ENCODE measurements around the gene ZDHHC14.

ZDHHC14 gene

DNA sequence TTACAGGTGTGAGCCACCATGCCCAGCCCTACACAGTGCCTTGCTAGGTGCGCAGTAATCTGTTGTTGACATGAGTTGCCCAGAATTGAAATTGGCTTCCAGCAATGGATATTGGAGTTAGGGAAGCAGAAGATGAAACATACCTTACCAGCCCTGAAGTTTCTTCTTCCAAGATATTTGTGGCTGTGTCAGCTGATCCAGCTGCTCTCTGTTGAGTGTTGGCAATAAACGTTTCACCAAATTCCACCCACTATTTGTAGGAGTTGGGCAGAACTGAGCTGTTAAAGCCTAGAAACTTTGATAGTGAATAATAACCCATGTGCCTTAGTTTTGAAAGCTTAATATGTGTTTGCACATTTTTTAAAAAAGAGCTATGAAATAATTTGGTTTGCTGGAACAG lies 223.8 kb downstream of the ZDHHC14 start:
- TF ChIP-seq, protein P1, sequence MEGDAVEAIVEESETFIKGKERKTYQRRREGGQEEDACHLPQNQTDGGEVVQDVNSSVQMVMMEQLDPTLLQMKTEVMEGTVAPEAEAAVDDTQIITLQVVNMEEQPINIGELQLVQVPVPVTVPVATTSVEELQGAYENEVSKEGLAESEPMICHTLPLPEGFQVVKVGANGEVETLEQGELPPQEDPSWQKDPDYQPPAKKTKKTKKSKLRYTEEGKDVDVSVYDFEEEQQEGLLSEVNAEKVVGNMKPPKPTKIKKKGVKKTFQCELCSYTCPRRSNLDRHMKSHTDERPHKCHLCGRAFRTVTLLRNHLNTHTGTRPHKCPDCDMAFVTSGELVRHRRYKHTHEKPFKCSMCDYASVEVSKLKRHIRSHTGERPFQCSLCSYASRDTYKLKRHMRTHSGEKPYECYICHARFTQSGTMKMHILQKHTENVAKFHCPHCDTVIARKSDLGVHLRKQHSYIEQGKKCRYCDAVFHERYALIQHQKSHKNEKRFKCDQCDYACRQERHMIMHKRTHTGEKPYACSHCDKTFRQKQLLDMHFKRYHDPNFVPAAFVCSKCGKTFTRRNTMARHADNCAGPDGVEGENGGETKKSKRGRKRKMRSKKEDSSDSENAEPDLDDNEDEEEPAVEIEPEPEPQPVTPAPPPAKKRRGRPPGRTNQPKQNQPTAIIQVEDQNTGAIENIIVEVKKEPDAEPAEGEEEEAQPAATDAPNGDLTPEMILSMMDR (IDR thresholded peaks at IDR 0.05; ENCODE audit: control insufficient read depth, insufficient read depth, low read depth, low read length, missing control alignments): no peak
- no peak for DNase-seq (ENCODE audit: low read depth)
- no peak overlapping the region for H3K4me3 ChIP-seq (ENCODE audit: control insufficient read depth, low read depth, low read length)

DNA sequence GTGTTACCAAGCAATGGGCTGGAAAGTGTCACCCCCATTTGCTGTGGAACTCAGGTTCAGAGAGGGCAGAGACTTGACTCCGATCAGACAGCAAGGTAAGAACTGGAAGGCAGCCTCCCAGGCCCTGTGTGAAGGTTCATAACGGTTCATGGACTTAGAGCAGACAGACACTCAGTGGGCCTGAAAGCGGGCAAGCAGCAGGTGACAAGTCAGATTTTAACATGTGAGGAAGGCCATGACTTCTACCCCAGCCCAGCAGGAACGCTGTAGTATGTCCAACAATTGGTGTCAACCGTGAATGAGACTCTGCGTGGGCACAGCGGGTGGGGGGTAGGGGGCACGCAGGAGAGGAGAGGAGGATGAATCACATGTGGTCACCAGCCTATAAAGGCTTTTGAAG lies 224.5 kb downstream of the ZDHHC14 start:
- TF ChIP-seq, protein P1 (IDR thresholded peaks at IDR 0.05; ENCODE audit: control insufficient read depth, insufficient read depth, low read depth, low read length, missing control alignments): no peak
- DNase-seq (ENCODE audit: low read depth): no peak

DNA sequence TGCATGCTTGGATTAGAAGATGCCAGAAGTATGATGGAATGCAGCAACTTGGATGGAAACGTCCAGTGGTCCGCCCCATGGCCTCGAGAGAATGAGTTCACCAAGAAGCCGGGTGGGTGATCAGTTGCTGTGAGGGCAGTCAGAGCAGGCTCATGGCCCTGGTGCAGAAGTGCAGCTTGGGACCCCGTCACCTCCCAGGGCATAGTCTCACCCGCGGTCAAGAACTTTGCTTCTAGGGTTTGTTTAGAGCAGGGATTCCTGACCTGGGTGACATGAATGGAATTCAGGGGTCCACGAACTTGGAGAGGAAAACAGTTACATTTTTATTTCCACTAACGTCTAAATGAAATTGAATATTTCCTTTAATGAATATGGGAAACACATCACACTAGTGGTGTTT lies 225.5 kb downstream of the ZDHHC14 start:
- TF ChIP-seq, protein P1 (IDR thresholded peaks at IDR 0.05; ENCODE audit: control insufficient read depth, insufficient read depth, low read depth, low read length, missing control alignments): no peak
- no peak for DNase-seq (ENCODE audit: low read depth)

More for the DNA sequence above, 224.5 kb downstream of the ZDHHC14 start:
- no peak overlapping the region for H3K4me3 ChIP-seq (ENCODE audit: control insufficient read depth, low read depth, low read length)

DNA sequence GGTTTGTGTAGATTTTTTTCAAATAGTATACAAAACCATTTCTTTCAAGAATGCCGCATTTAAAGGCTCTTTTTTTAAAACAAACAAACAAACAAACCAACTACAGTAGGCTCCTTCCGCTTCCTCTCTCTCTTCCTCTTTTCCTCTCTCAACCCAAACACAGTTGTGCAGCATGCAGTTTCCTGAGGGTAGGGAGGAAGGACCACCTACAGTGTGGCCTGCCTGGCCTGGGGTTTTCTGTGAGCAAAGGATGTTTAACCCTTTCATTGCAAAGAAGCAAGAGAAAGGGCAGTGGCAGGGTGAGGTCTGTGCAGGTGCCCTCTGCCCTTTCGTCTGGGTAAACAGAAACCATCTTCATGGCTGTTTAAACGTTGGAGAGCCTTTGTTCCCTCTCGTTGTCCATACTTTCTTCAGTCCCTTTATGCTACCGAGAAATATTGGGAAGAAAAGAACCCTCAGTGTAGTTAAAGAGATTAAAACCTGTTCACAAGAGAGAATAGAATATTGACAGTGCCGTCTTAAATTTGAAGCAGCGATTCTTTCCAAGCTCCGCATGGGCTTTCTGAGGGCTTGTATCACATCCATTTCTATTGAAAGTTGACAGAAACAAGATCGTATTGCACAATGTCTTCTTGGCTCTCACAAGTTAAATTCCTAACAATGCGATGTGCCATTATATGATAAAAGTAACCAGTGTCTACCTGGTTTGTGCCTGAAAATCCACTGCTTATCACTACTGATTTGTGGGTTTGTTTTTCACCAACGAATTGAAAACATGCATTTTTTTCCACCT lies 226.5 kb downstream of the ZDHHC14 start:
- DNase-seq (ENCODE audit: low read depth): no peak
- TF ChIP-seq, protein P1 (IDR thresholded peaks at IDR 0.05; ENCODE audit: control insufficient read depth, insufficient read depth, low read depth, low read length, missing control alignments): no peak

More for the DNA sequence above, 225.5 kb downstream of the ZDHHC14 start:
- no peak overlapping the region for H3K4me3 ChIP-seq (ENCODE audit: control insufficient read depth, low read depth, low read length)

DNA sequence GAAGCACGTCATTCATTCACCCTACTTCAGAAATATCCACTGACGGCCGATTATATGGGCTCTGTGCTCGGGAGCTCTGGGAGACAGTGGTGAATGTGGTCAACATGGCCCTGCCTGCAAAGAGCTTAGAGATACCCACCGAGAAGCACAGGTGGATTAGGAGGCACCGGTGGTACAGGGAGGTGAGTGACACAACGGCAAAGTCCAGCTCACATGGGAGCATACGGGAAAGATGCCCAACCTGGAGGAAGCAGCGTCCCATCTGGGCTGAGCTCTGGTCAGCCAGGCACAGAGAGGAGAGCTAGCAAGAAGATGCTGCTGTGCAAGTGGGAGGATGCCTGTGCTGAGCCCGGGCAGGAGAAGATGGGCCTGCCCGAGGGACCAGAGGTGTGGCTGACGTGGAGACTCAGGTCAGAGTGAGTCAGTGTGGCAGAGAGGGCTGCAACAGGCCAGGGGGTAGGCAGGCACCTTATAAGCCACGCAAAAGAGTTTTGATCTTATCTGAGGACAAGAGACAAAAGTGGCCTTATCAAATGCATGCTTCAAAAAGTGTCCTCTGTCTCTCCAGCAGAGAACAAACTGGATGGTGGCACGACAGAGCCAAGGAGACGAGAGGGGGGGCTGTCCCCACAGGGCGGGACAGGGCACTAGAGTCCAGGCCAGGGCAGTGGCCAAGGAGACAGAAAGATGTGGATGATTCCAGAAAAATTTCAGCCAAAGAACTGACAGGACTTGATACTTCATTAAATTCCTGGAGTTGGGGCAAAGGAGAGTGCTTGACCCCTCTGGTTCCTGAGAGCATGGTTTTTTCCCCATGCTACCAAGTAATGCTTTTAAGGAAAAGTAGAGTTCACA lies 227.5 kb downstream of the ZDHHC14 start:
- no peak for DNase-seq (ENCODE audit: low read depth)
- TF ChIP-seq, protein P1 (IDR thresholded peaks at IDR 0.05; ENCODE audit: control insufficient read depth, insufficient read depth, low read depth, low read length, missing control alignments): no peak
- H3K4me3 ChIP-seq (ENCODE audit: control insufficient read depth, low read depth, low read length): no peak overlapping the region

More for the DNA sequence above, 226.5 kb downstream of the ZDHHC14 start:
- no peak overlapping the region for H3K4me3 ChIP-seq (ENCODE audit: control insufficient read depth, low read depth, low read length)

DNA sequence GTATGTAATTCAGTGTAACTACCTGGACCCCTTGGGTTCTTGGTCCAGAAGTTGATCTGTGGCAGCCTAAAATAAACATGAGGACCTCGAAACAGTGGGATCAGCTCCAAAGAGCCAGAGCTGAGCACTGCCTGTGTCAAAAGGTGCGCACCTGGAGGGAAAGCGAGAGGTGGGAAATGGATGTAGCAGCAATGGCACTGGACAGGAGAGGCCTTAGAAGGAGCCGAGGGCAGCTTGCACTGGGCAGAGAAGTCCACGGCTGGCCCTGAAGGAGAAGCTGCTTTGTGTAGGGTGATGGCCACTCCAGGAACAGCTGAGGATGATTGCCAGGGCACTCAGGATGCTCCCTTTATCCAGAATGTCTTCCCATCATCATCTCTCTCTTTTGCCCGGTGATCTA lies 228.1 kb downstream of the ZDHHC14 start:
- DNase-seq (ENCODE audit: low read depth): no peak
- TF ChIP-seq, protein P1 (IDR thresholded peaks at IDR 0.05; ENCODE audit: control insufficient read depth, insufficient read depth, low read depth, low read length, missing control alignments): no peak
- H3K4me3 ChIP-seq (ENCODE audit: control insufficient read depth, low read depth, low read length): no peak overlapping the region
